K562 (cell line): ENCODE data around the gene FBXO11. TPM values are rescaled to one million over a fixed set of nuclear protein-coding genes. Genes with fewer than 3 reads are reported as not detected.
A peak's percentile ranks its signal among the peaks of the same experiment; 100 is the strongest.

Experiments used
- ATAC-seq: fragments of 200-7000 bp; cut with Tn5 transposase; 3 replicates; pipeline ENCODE4 v1.9.1; 2020; ENCODE audit warnings: moderate library complexity
- BruUV-seq: library from RNA; stranded (reverse); fragments of 400-500 nt; replicated peaks from 2 replicates; lab custom pipeline; 2021; lab: Mats Ljungman, UMichigan
- CTCF ChIA-PET: fragments of 300-600 bp; formaldehyde crosslinking; extraction: SDS; loops from one replicate; lab custom pipeline; 2021; ENCODE audit warnings: low intra/inter-chr PET ratio; lab: Yijun Ruan, JAX
- POLR2A ChIA-PET: fragments of 300-600, 350-650 bp; sonication (Branson Sonifier 250); formaldehyde crosslinking; extraction: SDS; loops from one replicate; lab custom pipeline; 2021; ENCODE audit warnings: antibody characterized with exemption, inconsistent platforms; lab: Yijun Ruan, JAX
- DNase-seq, 4 experiments: peaks; one replicate each; pipeline versions ENCODE4 v3.0.0 to v3.0.0-alpha.2; 2011 to 2018; ENCODE audit warnings: low spot score in 3 of 4, mixed read lengths in 3 of 4; ENCODE audit errors: extremely low read depth in 1 of 4
- FAIRE-seq: peaks from 2 replicates; lab custom pipeline; 2011; peaks lifted over from hg19 to GRCh38; lab: Jason Lieb, UNC
- H2AFZ ChIP-seq: 2 replicates; pipeline ENCODE4 v1.6.0; 2011; ENCODE audit warnings: low read depth, low read length, control low read depth, inconsistent platforms
- H3K27ac ChIP-seq: fragments of 200-600 bp; 3 replicates; pipeline ENCODE4 v1.8.0; 2011; ENCODE audit warnings: low read depth, mild to moderate bottlenecking, control low read depth, inconsistent platforms, low read length, moderate library complexity, mixed read lengths; ENCODE audit errors: extremely low read depth
- H3K27me3 ChIP-seq, 2 experiments: fragments of 300-600 bp in 1 of 2; 2 replicates in 1 of 2; 3 replicates in 1 of 2; pipeline versions ENCODE4 v1.6.0 to v1.8.0; 2011; ENCODE audit warnings: inconsistent platforms in 2 of 2, low read length in 2 of 2, mild to moderate bottlenecking in 1 of 2, mixed read lengths in 1 of 2, moderate library complexity in 1 of 2; ENCODE audit not compliant: control insufficient read depth in 2 of 2, insufficient read depth in 2 of 2
- H3K36me3 ChIP-seq: fragments of 300-600 bp; 3 replicates; pipeline ENCODE4 v1.8.0; 2011; ENCODE audit warnings: mild to moderate bottlenecking, low read length, inconsistent platforms; ENCODE audit not compliant: control insufficient read depth, insufficient read depth
- H3K4me1 ChIP-seq, 2 experiments: fragments of 200-600 bp in 1 of 2; replicated peaks in 1 of 2; 2 replicates in 1 of 2; 3 replicates in 1 of 2; pipeline versions ENCODE4 v1.5.1 to v1.8.0; 2011; ENCODE audit warnings: inconsistent platforms in 2 of 2, low read length in 2 of 2, mild to moderate bottlenecking in 1 of 2, mixed read lengths in 1 of 2, moderate library complexity in 1 of 2; ENCODE audit not compliant: control insufficient read depth in 2 of 2, insufficient read depth in 2 of 2
- H3K4me2 ChIP-seq: 2 replicates; pipeline ENCODE4 v1.6.1; 2011; ENCODE audit warnings: low read length, control low read depth, inconsistent platforms, mixed read lengths; ENCODE audit not compliant: insufficient read depth
- H3K4me3 ChIP-seq: fragments of 200-600 bp; sonication (generic), shearing (Covaris generic); 2 replicates; pipeline ENCODE4 v1.5.1; 2016; ENCODE audit warnings: control low read depth, inconsistent platforms
- H3K79me2 ChIP-seq: fragments of 200-600 bp; 3 replicates; pipeline ENCODE4 v1.8.0; 2011; ENCODE audit warnings: low read length, inconsistent platforms; ENCODE audit not compliant: control insufficient read depth, insufficient read depth
- H3K9ac ChIP-seq, 2 experiments: 2 replicates each; pipeline versions ENCODE4 v1.6.0 to v1.6.1; 2011; ENCODE audit warnings: low read depth in 2 of 2, low read length in 2 of 2, control low read depth in 1 of 2, inconsistent platforms in 1 of 2, mild to moderate bottlenecking in 1 of 2, mixed read lengths in 1 of 2; ENCODE audit not compliant: insufficient read depth in 1 of 2
- H3K9me1 ChIP-seq: one replicate; pipeline ENCODE4 v1.6.0; 2011; ENCODE audit warnings: inconsistent platforms, mild to moderate bottlenecking, low read length, moderate library complexity; ENCODE audit not compliant: control insufficient read depth, insufficient read depth
- H3K9me3 ChIP-seq: replicated peaks from 2 replicates; pipeline ENCODE4 v1.5.1; 2011; ENCODE audit warnings: low read depth, low read length, inconsistent platforms; ENCODE audit not compliant: control insufficient read depth, insufficient read depth
- H4K20me1 ChIP-seq: replicated peaks from 2 replicates; pipeline ENCODE4 v1.6.1; 2011; ENCODE audit warnings: low read length, inconsistent platforms, mixed read lengths; ENCODE audit not compliant: control insufficient read depth, insufficient read depth
- BCL6 ChIP-seq: fragments of 250-450 bp; sonication (Bioruptor Pico); IDR thresholded peaks from 2 replicates; pipeline ENCODE4 v1.4.0; 2020
- ELF1 ChIP-seq: fragments of 200-800 bp; sonication (Bioruptor generic); IDR thresholded peaks from 2 replicates; pipeline ENCODE4 v1.6.1; 2016; ENCODE audit warnings: missing genetic modification characterization, missing compliant biosample characterization
- GTF2F1 ChIP-seq: IDR thresholded peaks from 2 replicates; pipeline ENCODE4 v1.6.1; 2011; ENCODE audit warnings: low read depth, low read length, improper control_type of control experiment
- KAT8 ChIP-seq: fragments of 450-650 bp; IDR thresholded peaks from 2 replicates; pipeline ENCODE4 v1.6.1; 2016; ENCODE audit warnings: low read depth, mild to moderate bottlenecking
- MCM7 ChIP-seq, 2 experiments: fragments of 450-650 bp; IDR thresholded peaks; 2 replicates each; pipeline ENCODE4 v1.6.1; 2016 to 2018
- POLR2AphosphoS5 ChIP-seq: IDR thresholded peaks from 2 replicates; pipeline ENCODE4 v1.6.1; 2011; ENCODE audit warnings: mild to moderate bottlenecking, low read depth, low read length, moderate library complexity; ENCODE audit not compliant: control insufficient read depth, insufficient read depth
- RB1 ChIP-seq: fragments of 450-650 bp; IDR thresholded peaks from 2 replicates; pipeline ENCODE4 v1.6.1; 2017; ENCODE audit warnings: low read depth, mild to moderate bottlenecking
- TFAM ChIP-seq: fragments of 250-450 bp; sonication (Bioruptor Pico); conservative IDR thresholded peaks from 2 replicates; pipeline ENCODE4 v1.5.0; 2021; ENCODE audit warnings: mild to moderate bottlenecking, moderate library complexity
- WGBS: fragments of 100-300 bp; shearing (Covaris generic); methylation state at CpG from one replicate; pipeline ENCODE4 v1.1.6; 2016; ENCODE audit warnings: low coverage, mixed read lengths; ENCODE audit not compliant: insufficient coverage; ENCODE audit errors: missing lambda C conversion rate; 5-methylcytosine and 5-hydroxymethylcytosine counted together
- in situ Hi-C: fragments of 300-500 bp; cut with MboI; formaldehyde crosslinking; loops from 4 replicates; pipeline ENCODE4 v1.15.0; 2018; ENCODE audit warnings: inconsistent platforms, mixed read lengths
- intact Hi-C: fragments of 100-400 bp; cut with micrococcal nuclease; formaldehyde crosslinking; loops from 2 replicates; pipeline ENCODE4 v1.14.2; 2022
- polyA plus RNA-seq, 8 experiments: library from polyadenylated mRNA; depleted of rRNA in 4 of 8; stranded (reverse) in 5 of 8; unstranded in 3 of 8; fragments of >200 nt; fragmentation: Nextera tagmentation in 2 of 8; fragmentation: Illumina TruSeq in 1 of 8; extraction: Ambion mirVana in 2 of 8; extraction: Trizol in 1 of 8; gene quantifications; 2 replicates each; pipeline versions ENCODE4 v1.2.1 to v1.2.3, GENCODE V29; 2011 to 2014; ENCODE audit warnings: inconsistent platforms in 1 of 8, missing spikeins in 1 of 8
- total RNA-seq, 7 experiments: library from RNA; depleted of rRNA in 6 of 7; stranded (reverse); fragments of >200 nt in 6 of 7; fragmentation: Illumina TruSeq in 2 of 7; extraction: Trizol in 2 of 7; gene quantifications; 2 replicates each; pipeline versions ENCODE4 v1.2.1 to v1.2.3, GENCODE V29; 2011 to 2021; ENCODE audit warnings: low replicate concordance in 1 of 7
- TF ChIP-seq, protein P1 (sequence below): fragments of 250-450 bp; sonication (Bioruptor Pico); IDR thresholded peaks from 2 replicates; pipeline ENCODE4 v1.5.0; 2021; ENCODE audit warnings: mild to moderate bottlenecking, borderline replicate concordance
- TF ChIP-seq, protein P2 (sequence below): fragments of 250-450 bp; sonication (Bioruptor Pico); IDR thresholded peaks from 2 replicates; pipeline ENCODE4 v1.5.0; 2022; ENCODE audit warnings: mild to moderate bottlenecking

Gene FBXO11
- total and polyA plus RNA-seq, 9 of the 15 experiments (the other 6 are each of a cell fraction or from before 2014, with no cell fraction given), result 8.8 to 44.5 (median 24.1) TPM

GRCh38 chr2:47869859-47870595, 36.3 kb downstream of the FBXO11 start:
- POLR2A ChIA-PET, result interaction anchor here (0.7 to 1.6 kb wide), 4 partner anchors 10 to 205 kb away, joined by 3 to 4 read pairs (median 4); no protein-coding TSS in a partner anchor
- no peaks in the 10 kb centered on the region for H3K27me3 ChIP-seq
- ATAC-seq, result peak; percentile 33
- peaks cover 27% of the 10 kb centered on the region; the same call in 2 of the 3 replicates for H3K36me3 ChIP-seq
- in situ Hi-C loops (loop anchor here (25.0 kb wide), 1 partner anchor 542 kb away; no protein-coding TSS in a partner anchor), intact Hi-C loops (no loop called here)
- H4K20me1 ChIP-seq, result peaks cover 22% of the 10 kb centered on the region
- no TSS peak for BruUV-seq
- peak overlapping the region; percentile 10; the same call in 1 of the 3 replicates for H3K27ac ChIP-seq
- H3K9ac ChIP-seq, result no peak overlapping the region
- no peaks in the 10 kb centered on the region for H3K9me3 ChIP-seq
- 66% methylated on average over 2 of the region's 2 CpGs for WGBS
- no peak overlapping the region for H3K4me3 ChIP-seq
- TF ChIP-seq POLR2AphosphoS5 (no peak), RB1 (no peak), BCL6 (CRISPR knock-in tag) (no peak), KAT8 (no peak), ELF1 (tag) (no peak), GTF2F1 (no peak), TFAM (CRISPR knock-in tag) (no peak), MCM7 (IDR thresholded peaks at IDR 0.05) (no peak)
- TF ChIP-seq, protein P1, sequence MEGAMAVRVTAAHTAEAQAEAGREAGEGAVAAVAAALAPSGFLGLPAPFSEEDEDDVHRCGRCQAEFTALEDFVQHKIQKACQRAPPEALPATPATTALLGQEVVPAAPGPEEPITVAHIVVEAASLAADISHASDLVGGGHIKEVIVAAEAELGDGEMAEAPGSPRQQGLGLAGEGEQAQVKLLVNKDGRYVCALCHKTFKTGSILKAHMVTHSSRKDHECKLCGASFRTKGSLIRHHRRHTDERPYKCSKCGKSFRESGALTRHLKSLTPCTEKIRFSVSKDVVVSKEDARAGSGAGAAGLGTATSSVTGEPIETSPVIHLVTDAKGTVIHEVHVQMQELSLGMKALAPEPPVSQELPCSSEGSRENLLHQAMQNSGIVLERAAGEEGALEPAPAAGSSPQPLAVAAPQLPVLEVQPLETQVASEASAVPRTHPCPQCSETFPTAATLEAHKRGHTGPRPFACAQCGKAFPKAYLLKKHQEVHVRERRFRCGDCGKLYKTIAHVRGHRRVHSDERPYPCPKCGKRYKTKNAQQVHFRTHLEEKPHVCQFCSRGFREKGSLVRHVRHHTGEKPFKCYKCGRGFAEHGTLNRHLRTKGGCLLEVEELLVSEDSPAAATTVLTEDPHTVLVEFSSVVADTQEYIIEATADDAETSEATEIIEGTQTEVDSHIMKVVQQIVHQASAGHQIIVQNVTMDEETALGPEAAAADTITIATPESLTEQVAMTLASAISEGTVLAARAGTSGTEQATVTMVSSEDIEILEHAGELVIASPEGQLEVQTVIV (CRISPR knock-in tag), result no peak
- TF ChIP-seq, protein P2, sequence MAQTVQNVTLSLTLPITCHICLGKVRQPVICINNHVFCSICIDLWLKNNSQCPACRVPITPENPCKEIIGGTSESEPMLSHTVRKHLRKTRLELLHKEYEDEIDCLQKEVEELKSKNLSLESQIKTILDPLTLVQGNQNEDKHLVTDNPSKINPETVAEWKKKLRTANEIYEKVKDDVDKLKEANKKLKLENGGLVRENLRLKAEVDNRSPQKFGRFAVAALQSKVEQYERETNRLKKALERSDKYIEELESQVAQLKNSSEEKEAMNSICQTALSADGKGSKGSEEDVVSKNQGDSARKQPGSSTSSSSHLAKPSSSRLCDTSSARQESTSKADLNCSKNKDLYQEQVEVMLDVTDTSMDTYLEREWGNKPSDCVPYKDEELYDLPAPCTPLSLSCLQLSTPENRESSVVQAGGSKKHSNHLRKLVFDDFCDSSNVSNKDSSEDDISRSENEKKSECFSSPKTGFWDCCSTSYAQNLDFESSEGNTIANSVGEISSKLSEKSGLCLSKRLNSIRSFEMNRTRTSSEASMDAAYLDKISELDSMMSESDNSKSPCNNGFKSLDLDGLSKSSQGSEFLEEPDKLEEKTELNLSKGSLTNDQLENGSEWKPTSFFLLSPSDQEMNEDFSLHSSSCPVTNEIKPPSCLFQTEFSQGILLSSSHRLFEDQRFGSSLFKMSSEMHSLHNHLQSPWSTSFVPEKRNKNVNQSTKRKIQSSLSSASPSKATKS (CRISPR knock-in tag), result no peak
- FAIRE-seq, result no peak
- CTCF ChIA-PET, result no interaction called here
- H2AFZ ChIP-seq, result no peak overlapping the region
- no peaks in the 10 kb centered on the region for H3K9me1 ChIP-seq
- H3K4me1 ChIP-seq, result peaks cover 4 to 18% of the 10 kb centered on the region in 2 experiments; a peak in 4 of 5 replicates
- DNase-seq, result peak in 1 of 4 experiments; percentile 14
- peaks cover 98% of the 10 kb centered on the region for H3K79me2 ChIP-seq
- H3K4me2 ChIP-seq, result no peak overlapping the region
